ENCODE data around the gene SLC2A14.
"Not testable (repeated sequence)": the region's sequence is repeated elsewhere in the genome, so short reads cannot be mapped to it uniquely, and the experiment has no call there.

Gene SLC2A14

GRCh38 chr12:7857971-7858370, 14.7 kb downstream of the SLC2A14 start:
- Mint-ChIP-seq H3K27me3 (peaks cover 6% of the 10 kb centered on the region), H3K9me3 (no peaks in the 10 kb centered on the region), H3K4me1 (ENCODE audit: low read depth) (peaks cover 16% of the 10 kb centered on the region), H3K36me3 (ENCODE audit: low read depth) (no peaks in the 10 kb centered on the region), H3K4me3 (no peak overlapping the region), H3K27ac (no peak overlapping the region)
- intact Hi-C loops (cut with micrococcal nuclease): loop anchor here (10.0 kb wide), 1 partner anchor 47 kb away; no protein-coding TSS in a partner anchor

- no peak overlapping the region for H3K27ac Mint-ChIP-seq
- no peaks in the 10 kb centered on the region for H3K9me3 Mint-ChIP-seq
- H3K27me3 Mint-ChIP-seq: peaks cover 8% of the 10 kb centered on the region
- no peak overlapping the region for H3K4me3 Mint-ChIP-seq
- intact Hi-C loops (cut with micrococcal nuclease): loop anchor here (10.0 kb wide), 1 partner anchor 48 kb away; no protein-coding TSS in a partner anchor
- H3K4me1 Mint-ChIP-seq (ENCODE audit: low read depth): peaks cover 16% of the 10 kb centered on the region
- no peaks in the 10 kb centered on the region for H3K36me3 Mint-ChIP-seq (ENCODE audit: low read depth)
Measured at GRCh38 chr12:7856516-7856915, 16.2 kb downstream of the SLC2A14 start.

GRCh38 chr12:7853557-7853956, 19.2 kb downstream of the SLC2A14 start:
- no peaks in the 10 kb centered on the region for H3K36me3 Mint-ChIP-seq (ENCODE audit: low read depth)

GRCh38 chr12:7851622-7852081, 21.1 kb downstream of the SLC2A14 start:
- not testable (repeated sequence) for H3K27ac Mint-ChIP-seq; H3K4me3 Mint-ChIP-seq; H3K9me3 Mint-ChIP-seq; H3K27me3 Mint-ChIP-seq; H3K36me3 Mint-ChIP-seq (ENCODE audit: low read depth)
- intact Hi-C loops (cut with micrococcal nuclease): loop anchor here (10.0 kb wide), 1 partner anchor 53 kb away; no protein-coding TSS in a partner anchor
- H3K4me1 Mint-ChIP-seq (ENCODE audit: low read depth): peaks cover 19% of the 10 kb centered on the region

More at GRCh38 chr12:7853557-7853956, 19.2 kb downstream of the SLC2A14 start:
- peaks cover 7% of the 10 kb centered on the region for H3K4me1 Mint-ChIP-seq (ENCODE audit: low read depth)
- no peak overlapping the region for H3K27ac Mint-ChIP-seq
- H3K27me3 Mint-ChIP-seq: peaks cover 3% of the 10 kb centered on the region
- no peaks in the 10 kb centered on the region for H3K9me3 Mint-ChIP-seq
- intact Hi-C loops (cut with micrococcal nuclease): loop anchor here (10.0 kb wide), 1 partner anchor 51 kb away; no protein-coding TSS in a partner anchor
- no peak overlapping the region for H3K4me3 Mint-ChIP-seq

- not testable (repeated sequence) for H3K4me3 Mint-ChIP-seq; H3K27ac Mint-ChIP-seq; H3K27me3 Mint-ChIP-seq; H3K36me3 Mint-ChIP-seq (ENCODE audit: low read depth); H3K9me3 Mint-ChIP-seq
- peaks cover 19% of the 10 kb centered on the region for H3K4me1 Mint-ChIP-seq (ENCODE audit: low read depth)
- intact Hi-C loops (cut with micrococcal nuclease): loop anchor here (10.0 kb wide), 1 partner anchor 55 kb away; no protein-coding TSS in a partner anchor
Measured at GRCh38 chr12:7850099-7850498, 22.6 kb downstream of the SLC2A14 start.

GRCh38 chr12:7848098-7848422, 24.7 kb downstream of the SLC2A14 start:
- intact Hi-C loops (cut with micrococcal nuclease); H3K36me3 Mint-ChIP-seq (ENCODE audit: low read depth); H3K9me3 Mint-ChIP-seq; H3K27me3 Mint-ChIP-seq; H3K4me3 Mint-ChIP-seq: not testable (repeated sequence)
- H3K27ac Mint-ChIP-seq: peak overlapping the region; percentile 65
- peaks cover 24% of the 10 kb centered on the region for H3K4me1 Mint-ChIP-seq (ENCODE audit: low read depth)

GRCh38 chr12:7847226-7848097, 25.3 kb downstream of the SLC2A14 start:
- Mint-ChIP-seq H3K4me3 (peak overlapping the region; percentile 2), H3K4me1 (ENCODE audit: low read depth) (peaks cover 24% of the 10 kb centered on the region), H3K27ac (peak overlapping the region; percentile 65)
- H3K9me3 Mint-ChIP-seq; H3K36me3 Mint-ChIP-seq (ENCODE audit: low read depth); intact Hi-C loops (cut with micrococcal nuclease); H3K27me3 Mint-ChIP-seq: not testable (repeated sequence)

- no peak overlapping the region for H3K4me3 Mint-ChIP-seq
- H3K36me3 Mint-ChIP-seq (ENCODE audit: low read depth): no peaks in the 10 kb centered on the region
- peaks cover 27% of the 10 kb centered on the region for H3K4me1 Mint-ChIP-seq (ENCODE audit: low read depth)
- H3K9me3 Mint-ChIP-seq: no peaks in the 10 kb centered on the region
- peaks cover 4% of the 10 kb centered on the region for H3K27me3 Mint-ChIP-seq
- H3K27ac Mint-ChIP-seq: no peak overlapping the region
- intact Hi-C loops (cut with micrococcal nuclease): no loop called here
Measured at GRCh38 chr12:7844116-7844515, 28.6 kb downstream of the SLC2A14 start.

- H3K36me3 Mint-ChIP-seq (ENCODE audit: low read depth); H3K4me3 Mint-ChIP-seq; H3K9me3 Mint-ChIP-seq; intact Hi-C loops (cut with micrococcal nuclease); H3K27me3 Mint-ChIP-seq; H3K27ac Mint-ChIP-seq: not testable (repeated sequence)
- peaks cover 28% of the 10 kb centered on the region for H3K4me1 Mint-ChIP-seq (ENCODE audit: low read depth)
Measured at GRCh38 chr12:7843583-7843982, 29.1 kb downstream of the SLC2A14 start.

- not testable (repeated sequence) for H3K36me3 Mint-ChIP-seq (ENCODE audit: low read depth); H3K27ac Mint-ChIP-seq; H3K4me3 Mint-ChIP-seq
Measured at GRCh38 chr12:7843149-7843548, 29.6 kb downstream of the SLC2A14 start.

GRCh38 chr12:7842444-7842843, 30.3 kb downstream of the SLC2A14 start:
- H3K9me3 Mint-ChIP-seq; intact Hi-C loops (cut with micrococcal nuclease); H3K4me3 Mint-ChIP-seq; H3K36me3 Mint-ChIP-seq (ENCODE audit: low read depth); H3K27me3 Mint-ChIP-seq; H3K27ac Mint-ChIP-seq: not testable (repeated sequence)
- peaks cover 16% of the 10 kb centered on the region for H3K4me1 Mint-ChIP-seq (ENCODE audit: low read depth)

More at GRCh38 chr12:7843149-7843548, 29.6 kb downstream of the SLC2A14 start:
- intact Hi-C loops (cut with micrococcal nuclease); H3K27me3 Mint-ChIP-seq; H3K9me3 Mint-ChIP-seq: not testable (repeated sequence)
- H3K4me1 Mint-ChIP-seq (ENCODE audit: low read depth): peaks cover 24% of the 10 kb centered on the region

- H3K36me3 Mint-ChIP-seq (ENCODE audit: low read depth); H3K4me3 Mint-ChIP-seq; H3K27ac Mint-ChIP-seq; intact Hi-C loops (cut with micrococcal nuclease); H3K27me3 Mint-ChIP-seq; H3K9me3 Mint-ChIP-seq: not testable (repeated sequence)
- peaks cover 16% of the 10 kb centered on the region for H3K4me1 Mint-ChIP-seq (ENCODE audit: low read depth)
Measured at GRCh38 chr12:7839848-7840247, 32.9 kb downstream of the SLC2A14 start.

- H3K9me3 Mint-ChIP-seq; H3K27ac Mint-ChIP-seq; H3K27me3 Mint-ChIP-seq; H3K4me3 Mint-ChIP-seq; intact Hi-C loops (cut with micrococcal nuclease); H3K36me3 Mint-ChIP-seq (ENCODE audit: low read depth): not testable (repeated sequence)
- peaks cover 15% of the 10 kb centered on the region for H3K4me1 Mint-ChIP-seq (ENCODE audit: low read depth)
Measured at GRCh38 chr12:7839226-7839625, 33.5 kb downstream of the SLC2A14 start.

GRCh38 chr12:7837366-7837765, 35.3 kb downstream of the SLC2A14 start:
- Mint-ChIP-seq H3K4me3 (no peak overlapping the region), H3K27ac (no peak overlapping the region), H3K27me3 (no peaks in the 10 kb centered on the region), H3K4me1 (ENCODE audit: low read depth) (peaks cover 17% of the 10 kb centered on the region), H3K36me3 (ENCODE audit: low read depth) (no peaks in the 10 kb centered on the region), H3K9me3 (no peaks in the 10 kb centered on the region)
- intact Hi-C loops (cut with micrococcal nuclease): no loop called here
